A673 (cell line): ENCODE measurements around the gene LAMB4.

ENCODE experiments used
- EZH2 ChIP-seq: fragments of 200-600 bp; sonication (generic); IDR thresholded peaks from 2 replicates; pipeline ENCODE4 v1.6.1; 2017; ENCODE audit warnings: borderline replicate concordance, low read depth, mild to moderate bottlenecking, mixed read lengths, antibody characterized with exemption, low read length; ENCODE audit not compliant: poor library complexity, severe bottlenecking
- TF ChIP-seq, protein P1 (sequence below): fragments of 300-800, 200-600 bp; sonication (generic); conservative IDR thresholded peaks from 2 replicates; pipeline ENCODE4 v1.5.1; 2017; ENCODE audit warnings: low read depth, mild to moderate bottlenecking, antibody characterized with exemption, low read length, moderate library complexity, mixed read lengths

DNA sequence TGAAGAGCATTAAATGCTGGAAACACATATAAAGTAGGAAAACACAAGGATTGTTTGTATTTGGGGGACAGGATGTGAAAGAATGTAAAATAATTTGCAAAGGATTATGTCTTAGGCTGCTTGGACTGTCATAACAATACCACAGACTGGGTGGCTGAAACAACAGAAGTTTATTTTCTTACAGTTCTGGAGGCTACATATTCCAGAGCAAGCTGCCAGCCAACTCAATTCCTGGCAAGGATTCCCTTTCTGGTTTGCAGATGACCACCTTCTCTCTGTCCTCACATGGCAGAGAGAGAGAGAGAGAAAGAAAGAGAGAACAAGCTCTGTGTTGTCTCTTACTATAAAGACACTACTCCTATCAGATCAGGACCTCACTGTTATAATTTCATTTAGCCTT, 8.8 kb upstream of the LAMB4 start:
- TF ChIP-seq, protein P1, sequence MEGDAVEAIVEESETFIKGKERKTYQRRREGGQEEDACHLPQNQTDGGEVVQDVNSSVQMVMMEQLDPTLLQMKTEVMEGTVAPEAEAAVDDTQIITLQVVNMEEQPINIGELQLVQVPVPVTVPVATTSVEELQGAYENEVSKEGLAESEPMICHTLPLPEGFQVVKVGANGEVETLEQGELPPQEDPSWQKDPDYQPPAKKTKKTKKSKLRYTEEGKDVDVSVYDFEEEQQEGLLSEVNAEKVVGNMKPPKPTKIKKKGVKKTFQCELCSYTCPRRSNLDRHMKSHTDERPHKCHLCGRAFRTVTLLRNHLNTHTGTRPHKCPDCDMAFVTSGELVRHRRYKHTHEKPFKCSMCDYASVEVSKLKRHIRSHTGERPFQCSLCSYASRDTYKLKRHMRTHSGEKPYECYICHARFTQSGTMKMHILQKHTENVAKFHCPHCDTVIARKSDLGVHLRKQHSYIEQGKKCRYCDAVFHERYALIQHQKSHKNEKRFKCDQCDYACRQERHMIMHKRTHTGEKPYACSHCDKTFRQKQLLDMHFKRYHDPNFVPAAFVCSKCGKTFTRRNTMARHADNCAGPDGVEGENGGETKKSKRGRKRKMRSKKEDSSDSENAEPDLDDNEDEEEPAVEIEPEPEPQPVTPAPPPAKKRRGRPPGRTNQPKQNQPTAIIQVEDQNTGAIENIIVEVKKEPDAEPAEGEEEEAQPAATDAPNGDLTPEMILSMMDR = no peak
- TF ChIP-seq EZH2 = no peak
